ENCODE measurements around the gene ISYNA1. TPM values are rescaled to one million over a fixed set of nuclear protein-coding genes. Genes with fewer than 3 reads are reported as not detected.

The ISYNA1 gene
- total and polyA plus RNA-seq, 2 of the 13 experiments (the other 11 are each of a cell fraction or from before 2014, with no cell fraction given), result 29.6 to 48.5 TPM

- no peak for TF ChIP-seq LRRFIP1 (CRISPR knock-in tag; conservative IDR thresholded peaks at IDR 0.05)
- peak; percentile 96 for TF ChIP-seq ZNF629 (CRISPR knock-in tag; conservative IDR thresholded peaks at IDR 0.05)
- no peak for TF ChIP-seq CBX1 (IDR thresholded peaks at IDR 0.05; ENCODE audit: low read depth)
- TF ChIP-seq ZNF275 (CRISPR knock-in tag; IDR thresholded peaks at IDR 0.05; ENCODE audit: borderline replicate concordance), result no peak
- no peak for TF ChIP-seq ZNF569 (CRISPR knock-in tag; IDR thresholded peaks at IDR 0.05; ENCODE audit: borderline replicate concordance)
- TF ChIP-seq ZNF263 (CRISPR knock-in tag; IDR thresholded peaks at IDR 0.05), result no peak; the same call in 1 of the 2 replicates
- TF ChIP-seq ZNF800 (CRISPR knock-in tag; IDR thresholded peaks at IDR 0.05), result no peak
- TF ChIP-seq TOPORS (CRISPR knock-in tag; IDR thresholded peaks at IDR 0.05), result no peak
- TF ChIP-seq MAX (IDR thresholded peaks at IDR 0.05), result peak; percentile 92
- TF ChIP-seq MEIS1 (CRISPR knock-in tag; IDR thresholded peaks at IDR 0.05; ENCODE audit: borderline replicate concordance), result 0 out of 2 replicates have a peak, but pooled peaks have one; percentile 40
- TF ChIP-seq CREM (IDR thresholded peaks at IDR 0.05), result no peak
- no peak for TF ChIP-seq CREM (CRISPR knock-in tag; IDR thresholded peaks at IDR 0.05)
- TF ChIP-seq KLF12 (CRISPR knock-in tag; IDR thresholded peaks at IDR 0.05; ENCODE audit: borderline replicate concordance), result no peak
- no peak; the same call in 1 of the 2 replicates for TF ChIP-seq ZFY (CRISPR knock-in tag; IDR thresholded peaks at IDR 0.05)
- 0 out of 2 replicates have a peak, but pooled peaks have one; percentile 62 for TF ChIP-seq ZMYM3 (CRISPR knock-in tag; IDR thresholded peaks at IDR 0.05)
- no peak for TF ChIP-seq HMGA1 (CRISPR knock-in tag; conservative IDR thresholded peaks at IDR 0.05)
- TF ChIP-seq TRIM22 (IDR thresholded peaks at IDR 0.05), result no peak
- TF ChIP-seq ZSCAN20 (CRISPR knock-in tag; IDR thresholded peaks at IDR 0.05; ENCODE audit: borderline replicate concordance), result no peak
- no peak for TF ChIP-seq MTERF4 (CRISPR knock-in tag; IDR thresholded peaks at IDR 0.05)
- no peak for TF ChIP-seq CAMTA2 (CRISPR knock-in tag; IDR thresholded peaks at IDR 0.05; ENCODE audit: borderline replicate concordance)
- no peak for TF ChIP-seq TCF7 (IDR thresholded peaks at IDR 0.05; ENCODE audit: low read depth)
- TF ChIP-seq TSC22D2 (CRISPR knock-in tag; IDR thresholded peaks at IDR 0.05; ENCODE audit: borderline replicate concordance), result no peak
Measured at GRCh38 chr19:18396471-18397241, 41.3 kb downstream of the ISYNA1 start (continued).
